Gastrocnemius medialis (tissue), 4 donors: Measurements from ENCODE around the gene CCND1.
"Not testable (repeated sequence)": the region's sequence is repeated elsewhere in the genome, so short reads cannot be mapped to it uniquely, and the experiment has no call there.

Source experiments
- POLR2A ChIP-seq, 2 donors: fragments of 450-650 bp; IDR thresholded peaks; one replicate each; pipeline ENCODE4 v1.6.1; 2017; ENCODE audit warnings: antibody characterized with exemption in 2 of 2, mild to moderate bottlenecking in 2 of 2, moderate library complexity in 2 of 2
- TF ChIP-seq, protein P1 (sequence below), 5 experiments: fragments of 450-650 bp in 3 of 5; fragments of 200-600 bp in 2 of 5; sonication (generic) in 2 of 5; IDR thresholded peaks in 4 of 5; conservative IDR thresholded peaks in 1 of 5; 1 replicate in 4 of 5; 2 replicates in 1 of 5; pipeline ENCODE4 v1.5.1; 2016 to 2019; ENCODE audit warnings: antibody characterized with exemption in 5 of 5, mild to moderate bottlenecking in 3 of 5, moderate library complexity in 3 of 5

DNA sequence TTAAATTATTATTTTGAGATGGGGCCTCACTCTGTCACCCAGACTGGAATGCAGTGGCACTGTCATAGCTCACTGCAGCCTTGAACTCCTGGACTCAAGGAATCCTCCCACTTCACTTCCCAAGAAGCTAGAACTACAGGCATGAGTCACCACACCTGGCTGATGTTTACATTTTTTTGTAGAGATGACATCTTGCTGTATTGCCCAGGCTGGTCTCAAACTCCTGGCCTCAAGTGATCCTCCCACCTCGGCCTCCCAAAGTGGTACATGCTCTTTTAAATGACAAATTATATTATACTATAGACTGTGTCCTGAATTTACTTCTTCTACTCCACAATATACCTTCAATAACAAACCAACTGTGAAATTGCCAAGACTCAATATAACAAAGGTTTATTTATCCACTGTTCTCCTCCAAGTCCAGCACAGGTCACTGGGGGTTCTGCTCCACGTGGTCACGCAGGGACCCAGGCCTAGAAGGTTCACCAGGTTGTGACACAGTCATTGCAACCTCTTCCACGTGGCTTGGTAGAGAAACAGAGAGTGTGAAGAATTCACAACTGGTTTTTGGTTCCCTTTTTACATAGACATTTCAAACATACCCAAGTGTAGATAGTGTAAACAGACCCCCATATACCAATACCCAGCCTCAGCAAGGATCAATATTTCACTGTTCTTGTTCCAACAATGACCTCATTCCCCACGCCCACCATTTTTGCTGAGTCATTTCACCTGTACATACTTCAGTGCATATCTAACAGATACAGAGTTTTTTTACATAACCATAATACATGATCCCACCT, 47.2 kb downstream of the CCND1 start:
- TF ChIP-seq, protein P1, sequence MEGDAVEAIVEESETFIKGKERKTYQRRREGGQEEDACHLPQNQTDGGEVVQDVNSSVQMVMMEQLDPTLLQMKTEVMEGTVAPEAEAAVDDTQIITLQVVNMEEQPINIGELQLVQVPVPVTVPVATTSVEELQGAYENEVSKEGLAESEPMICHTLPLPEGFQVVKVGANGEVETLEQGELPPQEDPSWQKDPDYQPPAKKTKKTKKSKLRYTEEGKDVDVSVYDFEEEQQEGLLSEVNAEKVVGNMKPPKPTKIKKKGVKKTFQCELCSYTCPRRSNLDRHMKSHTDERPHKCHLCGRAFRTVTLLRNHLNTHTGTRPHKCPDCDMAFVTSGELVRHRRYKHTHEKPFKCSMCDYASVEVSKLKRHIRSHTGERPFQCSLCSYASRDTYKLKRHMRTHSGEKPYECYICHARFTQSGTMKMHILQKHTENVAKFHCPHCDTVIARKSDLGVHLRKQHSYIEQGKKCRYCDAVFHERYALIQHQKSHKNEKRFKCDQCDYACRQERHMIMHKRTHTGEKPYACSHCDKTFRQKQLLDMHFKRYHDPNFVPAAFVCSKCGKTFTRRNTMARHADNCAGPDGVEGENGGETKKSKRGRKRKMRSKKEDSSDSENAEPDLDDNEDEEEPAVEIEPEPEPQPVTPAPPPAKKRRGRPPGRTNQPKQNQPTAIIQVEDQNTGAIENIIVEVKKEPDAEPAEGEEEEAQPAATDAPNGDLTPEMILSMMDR (IDR thresholded peaks at IDR 0.05 in 4 of 5, conservative IDR thresholded peaks at IDR 0.05 in 1 of 5) = not testable (repeated sequence)
- TF ChIP-seq POLR2A (IDR thresholded peaks at IDR 0.05) = not testable (repeated sequence)
